ENCODE results near the gene NKD1.
"Not testable (repeated sequence)": the region's sequence is repeated elsewhere in the genome, so short reads cannot be mapped to it uniquely, and the experiment has no call there.

NKD1 gene, protein sequence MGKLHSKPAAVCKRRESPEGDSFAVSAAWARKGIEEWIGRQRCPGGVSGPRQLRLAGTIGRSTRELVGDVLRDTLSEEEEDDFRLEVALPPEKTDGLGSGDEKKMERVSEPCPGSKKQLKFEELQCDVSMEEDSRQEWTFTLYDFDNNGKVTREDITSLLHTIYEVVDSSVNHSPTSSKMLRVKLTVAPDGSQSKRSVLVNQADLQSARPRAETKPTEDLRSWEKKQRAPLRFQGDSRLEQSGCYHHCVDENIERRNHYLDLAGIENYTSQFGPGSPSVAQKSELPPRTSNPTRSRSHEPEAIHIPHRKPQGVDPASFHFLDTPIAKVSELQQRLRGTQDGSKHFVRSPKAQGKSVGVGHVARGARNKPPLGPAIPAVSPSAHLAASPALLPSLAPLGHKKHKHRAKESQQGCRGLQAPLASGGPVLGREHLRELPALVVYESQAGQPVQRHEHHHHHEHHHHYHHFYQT

DNA sequence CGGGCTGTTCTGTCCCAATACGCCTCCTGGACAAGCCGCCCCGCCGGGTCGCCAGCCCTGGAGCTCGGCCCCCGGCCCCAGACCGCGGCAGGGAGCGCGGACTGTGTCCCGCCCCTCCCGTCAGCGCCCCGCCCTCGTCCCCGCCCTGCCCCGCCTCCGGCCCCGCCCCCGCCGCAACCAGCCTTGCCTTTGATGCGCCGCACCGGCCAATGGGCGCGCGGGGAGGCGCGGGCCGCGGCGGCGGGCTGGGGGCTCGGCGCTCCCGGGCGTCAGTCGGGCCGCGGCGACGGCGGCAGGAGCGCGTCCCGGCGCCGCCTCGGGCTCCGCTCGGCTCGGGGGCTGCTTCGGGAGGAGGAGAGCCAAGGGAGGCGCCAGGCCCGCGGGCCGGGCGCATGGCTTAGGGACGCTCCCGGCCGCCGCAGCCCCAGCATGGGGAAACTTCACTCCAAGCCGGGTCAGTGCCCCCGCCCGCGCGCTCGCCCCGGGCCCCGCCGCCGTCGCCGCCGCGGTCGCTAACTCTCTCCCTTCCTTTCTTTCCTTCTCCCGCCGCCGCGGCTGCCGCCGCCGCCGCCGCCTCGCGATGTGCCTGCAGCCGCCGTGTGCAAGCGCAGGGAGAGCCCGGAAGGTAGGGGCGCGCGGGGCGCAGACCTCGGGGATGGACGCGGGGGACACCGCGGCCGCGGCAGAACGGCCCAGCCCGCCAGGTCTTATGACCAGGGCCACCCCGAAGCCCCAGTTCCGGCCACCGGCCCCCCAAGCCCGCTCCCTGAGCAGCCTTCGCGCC, at the start of gene NKD1:
Gene NKD1 (plus strand): TSS at position 272 of the 784 bp plus-strand sequence. CDS start 158 bp downstream, at position 430.
- peak; percentile 19 for DNase-seq (ENCODE audit: low spot score)

DNA sequence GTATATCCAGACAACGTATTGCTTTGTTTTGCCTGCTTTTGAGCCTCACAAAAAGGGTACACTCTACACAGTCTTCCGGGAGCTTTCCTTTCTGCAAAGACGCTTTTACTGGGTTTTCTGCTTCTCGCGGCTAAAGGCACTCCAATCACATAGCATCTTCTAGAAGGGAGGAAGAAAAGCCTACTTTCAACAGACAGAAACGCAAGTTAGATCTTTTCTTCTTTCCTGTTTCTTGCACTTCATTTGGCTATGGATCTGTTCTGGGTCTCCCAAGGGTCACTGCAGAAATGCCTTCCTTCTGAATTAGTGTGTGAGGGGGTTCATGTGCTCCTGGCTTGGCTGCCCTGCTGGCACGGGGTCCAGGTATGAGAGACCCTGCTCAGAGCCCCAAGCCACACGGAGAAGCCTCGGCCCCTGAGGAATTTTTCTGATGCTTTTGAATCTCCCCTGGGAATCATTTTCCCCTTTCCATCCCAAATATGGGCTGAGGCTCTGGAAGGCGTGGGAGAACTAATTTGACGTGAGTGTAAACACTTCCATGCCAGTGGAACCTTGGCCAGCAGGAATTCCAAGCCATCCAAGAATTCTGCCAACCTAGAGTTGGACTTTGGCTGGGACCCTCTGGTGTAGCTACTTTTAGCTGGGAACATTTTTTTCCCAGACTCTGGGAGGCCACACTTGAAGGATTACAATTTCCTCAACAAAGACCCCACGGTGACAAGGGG, 49.6 kb upstream of the NKD1 start:
- no peak for DNase-seq (ENCODE audit: low spot score)

GRCh38 chr16:50499254-50499653, 48.9 kb upstream of the NKD1 start:
- no peak for DNase-seq (ENCODE audit: low spot score)

DNA sequence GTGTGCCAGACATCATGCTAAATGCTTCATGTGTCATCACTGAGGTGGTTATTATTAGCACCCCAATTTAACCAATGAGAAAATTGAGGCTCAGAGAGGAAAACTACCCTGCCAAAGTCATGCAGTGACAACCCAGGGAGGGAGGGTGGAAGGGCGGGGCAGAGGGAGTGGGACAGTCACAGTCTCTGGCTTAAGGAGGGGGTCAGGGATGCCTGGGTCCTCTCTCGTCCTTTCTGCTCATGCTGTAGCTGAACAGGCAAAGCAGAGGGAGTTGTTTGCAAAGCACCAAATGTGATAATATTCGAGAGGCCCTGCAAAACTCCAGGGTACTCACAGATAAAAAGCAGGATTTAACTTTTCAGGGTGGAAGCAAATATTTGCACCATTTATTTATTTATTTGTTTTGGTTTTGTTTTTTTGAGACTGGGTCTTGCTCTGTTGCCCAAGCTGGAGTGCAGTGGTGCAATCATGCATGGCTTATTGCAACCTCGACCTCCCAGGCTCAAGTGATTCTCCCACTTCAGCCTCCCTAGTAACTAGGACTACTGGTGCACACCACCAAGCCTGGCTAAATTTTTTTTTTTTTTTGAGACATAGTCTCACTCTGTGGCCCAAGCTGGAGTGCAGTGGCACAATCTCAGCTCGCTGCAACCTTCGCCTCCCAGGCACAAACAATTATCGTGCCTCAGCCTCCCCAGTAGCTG, 47.9 kb upstream of the NKD1 start:
- DNase-seq (ENCODE audit: low spot score), result no peak

DNA sequence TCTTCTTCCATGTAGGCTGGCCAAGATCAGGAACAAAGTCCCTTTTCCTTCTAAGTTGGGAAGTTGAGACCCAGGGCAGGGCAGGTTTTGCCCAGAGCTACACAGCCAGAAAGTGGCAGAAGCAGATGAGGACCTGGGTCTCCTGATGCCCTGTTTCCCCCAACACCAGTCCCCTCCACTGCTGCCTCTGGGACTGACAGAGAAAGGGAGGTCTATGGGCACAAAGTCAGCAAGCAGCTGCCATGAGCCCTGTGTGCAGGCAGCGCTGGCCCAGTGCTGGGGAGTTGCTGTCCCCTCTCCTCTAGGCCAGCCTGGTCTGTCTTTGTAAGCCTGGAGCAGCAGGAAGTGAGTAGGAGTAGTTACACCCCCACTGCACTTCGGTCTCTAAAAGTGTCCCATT, 46.9 kb upstream of the NKD1 start:
- no peak for DNase-seq (ENCODE audit: low spot score)

DNA sequence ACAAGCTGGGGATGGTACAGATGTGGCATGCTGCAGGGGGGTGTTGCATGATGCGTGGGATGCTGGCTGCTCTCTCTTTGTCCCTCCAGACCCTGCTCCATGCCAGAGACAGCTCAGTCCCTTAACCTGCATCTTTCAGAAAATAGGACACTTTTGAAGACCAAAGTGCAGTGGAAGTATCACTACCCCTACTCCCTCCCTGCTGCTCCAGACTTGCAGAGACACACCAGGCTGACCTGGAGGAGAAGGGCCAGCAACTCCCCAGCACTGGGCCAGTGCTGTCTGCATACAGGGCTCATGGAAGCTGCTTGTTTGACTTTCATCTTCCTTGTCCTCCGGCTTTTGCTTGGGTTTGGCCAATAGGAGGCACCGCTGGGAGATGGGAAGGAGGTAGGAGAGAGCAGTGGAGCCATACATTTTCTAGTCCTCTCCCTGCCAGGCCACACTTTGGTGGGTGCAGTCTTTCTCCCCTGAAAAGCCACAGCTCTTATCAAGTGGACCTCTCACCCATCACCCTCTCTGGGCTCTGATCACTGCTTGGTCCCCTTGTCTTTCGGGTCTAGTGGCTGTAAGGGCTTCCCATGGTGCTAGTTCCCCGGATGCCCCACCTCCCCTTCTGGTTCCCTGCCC, 46.1 kb upstream of the NKD1 start:
- no peak for DNase-seq (ENCODE audit: low spot score)

DNA sequence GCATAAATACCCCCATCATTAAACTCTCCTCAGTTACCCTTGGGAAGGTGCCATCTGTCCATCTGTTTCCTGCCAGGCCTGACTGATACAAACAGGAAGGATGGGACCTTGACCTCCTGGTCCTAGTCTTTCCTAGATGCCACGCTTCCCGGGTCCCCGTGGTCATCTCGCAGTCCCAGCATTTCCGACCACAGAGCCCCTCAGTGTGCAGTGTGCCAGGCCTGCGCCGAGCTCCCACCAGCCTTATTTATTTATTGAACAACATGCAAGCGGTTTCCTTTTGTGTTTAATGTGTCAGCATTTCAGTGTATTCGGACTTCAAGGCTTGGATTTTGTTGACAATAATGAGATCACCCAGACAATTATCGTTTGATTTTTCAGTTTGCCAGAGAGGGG, 45.6 kb upstream of the NKD1 start:
- no peak for DNase-seq (ENCODE audit: low spot score)

DNA sequence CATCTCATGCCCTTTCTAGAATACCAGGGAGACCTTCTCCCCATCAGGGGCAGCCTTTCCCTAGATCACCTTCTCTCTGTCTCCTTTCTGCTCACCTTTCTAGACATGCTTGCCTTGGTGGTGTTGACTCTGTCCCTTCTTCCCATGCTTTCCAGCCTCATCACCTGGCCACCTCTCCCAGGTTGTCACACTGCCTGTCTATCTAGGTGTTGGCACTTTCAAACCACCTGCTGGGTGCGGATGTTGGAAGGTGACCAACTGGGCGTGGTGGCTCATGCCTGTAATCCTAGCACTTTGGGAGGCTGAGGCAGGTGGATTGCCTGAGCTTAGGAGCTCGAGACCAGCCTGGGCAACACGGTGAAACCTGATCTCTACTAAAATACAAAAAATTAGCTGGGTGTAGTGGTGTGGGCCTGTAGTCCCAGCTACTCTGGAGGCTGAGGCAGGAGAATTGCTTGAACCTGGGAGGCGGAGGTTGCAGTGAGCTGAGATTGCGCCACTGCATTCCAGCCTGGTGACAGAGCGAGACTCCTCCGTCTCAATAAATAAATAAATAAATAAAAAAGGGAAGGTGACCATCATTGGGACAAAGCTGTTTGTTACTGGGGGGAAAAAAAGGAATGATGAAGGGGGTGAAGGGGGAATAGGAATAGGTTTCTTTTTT, 44.2 kb upstream of the NKD1 start:
- not testable (repeated sequence) for DNase-seq (ENCODE audit: low spot score)

- DNase-seq (ENCODE audit: low spot score), result no peak
Observed at GRCh38 chr16:50505115-50505514, 43.1 kb upstream of the NKD1 start.

DNA sequence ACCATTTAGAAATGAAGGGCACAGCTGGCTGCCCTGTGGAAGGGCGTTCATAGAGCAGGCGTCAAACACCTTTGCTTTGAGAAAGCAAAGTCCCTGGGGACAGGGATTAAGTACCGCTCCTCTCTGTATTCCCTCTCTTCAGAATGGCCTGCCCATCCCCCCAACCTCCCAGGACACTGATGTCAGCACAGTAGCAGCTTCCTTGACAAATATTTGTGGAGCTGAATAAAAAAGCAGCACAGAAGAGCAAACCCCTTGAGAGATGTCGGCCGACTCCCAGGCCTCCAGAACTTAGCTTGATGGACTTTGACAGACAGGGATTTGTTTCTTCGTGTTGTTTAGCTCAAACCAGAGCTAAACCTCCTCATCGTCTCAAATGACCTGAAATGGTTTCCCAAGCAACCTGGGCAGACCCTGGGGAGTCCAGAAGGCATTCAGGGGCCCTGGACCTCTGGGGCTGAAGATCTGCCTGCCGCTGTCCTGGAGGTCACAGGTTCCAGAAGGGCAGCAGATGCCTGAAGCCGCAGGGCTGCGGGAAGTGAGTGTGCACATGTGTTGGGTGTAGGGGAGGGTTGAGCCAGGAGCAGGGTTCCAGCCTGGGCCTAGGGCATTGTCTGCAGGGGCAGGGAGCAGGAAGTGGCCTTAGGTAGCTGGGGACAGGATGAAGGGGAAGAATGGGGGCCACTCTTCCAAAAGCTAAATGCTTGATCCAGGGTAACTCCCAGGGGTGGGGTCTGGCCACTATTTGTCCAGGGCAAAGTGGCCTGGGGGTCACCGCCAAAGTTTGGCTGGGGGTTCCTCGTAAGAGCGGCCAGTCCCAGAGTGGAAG, 42.3 kb upstream of the NKD1 start:
- DNase-seq (ENCODE audit: low spot score), result no peak

- DNase-seq (ENCODE audit: low spot score), result no peak
Observed at GRCh38 chr16:50506543-50506937, 41.7 kb upstream of the NKD1 start.

DNA sequence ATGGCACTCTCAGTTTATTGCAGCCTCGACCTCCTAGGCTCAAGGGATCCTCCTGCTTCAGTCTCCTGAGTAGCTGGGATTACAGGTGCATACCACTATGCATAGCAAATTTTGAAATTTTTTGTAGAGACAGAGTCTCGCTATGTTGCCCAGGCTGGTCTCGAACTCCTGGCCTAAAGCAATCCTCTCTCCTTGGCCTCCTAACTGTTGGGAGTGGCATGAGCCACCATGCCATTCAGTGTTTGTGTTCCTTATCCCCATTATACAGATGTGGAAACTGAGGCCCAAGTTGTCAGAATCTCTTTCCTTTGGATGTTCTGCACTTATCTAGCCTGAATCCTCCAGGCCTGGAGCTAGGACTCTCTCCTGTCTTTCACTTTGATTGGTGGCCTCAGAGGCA, 40.8 kb upstream of the NKD1 start:
- DNase-seq (ENCODE audit: low spot score), result no peak

- peak; percentile 47 for DNase-seq (ENCODE audit: low spot score)
Observed at GRCh38 chr16:50509521-50510341, 38.5 kb upstream of the NKD1 start.

- DNase-seq (ENCODE audit: low spot score), result no peak
Observed at GRCh38 chr16:50515218-50515617, 33.0 kb upstream of the NKD1 start.

- no peak for DNase-seq (ENCODE audit: low spot score)
Observed at GRCh38 chr16:50516401-50516800, 31.8 kb upstream of the NKD1 start.

GRCh38 chr16:50516890-50517289, 31.3 kb upstream of the NKD1 start:
- DNase-seq (ENCODE audit: low spot score), result no peak

GRCh38 chr16:50517450-50518252, 30.5 kb upstream of the NKD1 start:
- DNase-seq (ENCODE audit: low spot score), result no peak

DNA sequence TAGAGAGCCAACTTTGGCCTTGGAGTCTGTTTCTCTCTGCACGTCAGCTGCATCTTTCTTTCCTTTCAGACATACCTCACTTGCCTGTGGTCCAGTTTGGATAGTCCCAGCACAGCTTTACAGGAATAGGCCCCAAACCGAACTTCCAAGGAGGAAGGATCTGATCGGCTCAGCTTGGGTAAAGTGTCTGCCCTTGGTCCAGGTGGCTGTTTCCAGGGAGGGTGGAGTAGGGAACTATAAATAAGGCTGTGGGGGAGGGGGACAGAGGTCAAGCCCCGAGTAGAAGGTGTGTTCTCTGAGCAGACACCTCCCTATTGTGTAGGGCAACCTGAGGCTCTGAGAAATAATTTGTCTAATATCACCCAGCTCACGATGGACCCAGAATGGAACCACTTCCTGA, 29.2 kb upstream of the NKD1 start:
- no peak for DNase-seq (ENCODE audit: low spot score)

All from hematopoietic multipotent progenitor cell treated with erythropoietin and hydrocortisone succinate and interleukin-3 and kit ligand, for 15 days (in vitro differentiated cells).